Bone marrow (tissue), 2 donors: ENCODE data around the gene C1QC.
"Not testable (repeated sequence)": the region's sequence is repeated elsewhere in the genome, so short reads cannot be mapped to it uniquely, and the experiment has no call there.

Experiments used
- DNase-seq, 2 donors: peaks; one replicate each; lab custom pipeline; 2025; lab: John Stamatoyannopoulos, UW

Gene C1QC

DNA sequence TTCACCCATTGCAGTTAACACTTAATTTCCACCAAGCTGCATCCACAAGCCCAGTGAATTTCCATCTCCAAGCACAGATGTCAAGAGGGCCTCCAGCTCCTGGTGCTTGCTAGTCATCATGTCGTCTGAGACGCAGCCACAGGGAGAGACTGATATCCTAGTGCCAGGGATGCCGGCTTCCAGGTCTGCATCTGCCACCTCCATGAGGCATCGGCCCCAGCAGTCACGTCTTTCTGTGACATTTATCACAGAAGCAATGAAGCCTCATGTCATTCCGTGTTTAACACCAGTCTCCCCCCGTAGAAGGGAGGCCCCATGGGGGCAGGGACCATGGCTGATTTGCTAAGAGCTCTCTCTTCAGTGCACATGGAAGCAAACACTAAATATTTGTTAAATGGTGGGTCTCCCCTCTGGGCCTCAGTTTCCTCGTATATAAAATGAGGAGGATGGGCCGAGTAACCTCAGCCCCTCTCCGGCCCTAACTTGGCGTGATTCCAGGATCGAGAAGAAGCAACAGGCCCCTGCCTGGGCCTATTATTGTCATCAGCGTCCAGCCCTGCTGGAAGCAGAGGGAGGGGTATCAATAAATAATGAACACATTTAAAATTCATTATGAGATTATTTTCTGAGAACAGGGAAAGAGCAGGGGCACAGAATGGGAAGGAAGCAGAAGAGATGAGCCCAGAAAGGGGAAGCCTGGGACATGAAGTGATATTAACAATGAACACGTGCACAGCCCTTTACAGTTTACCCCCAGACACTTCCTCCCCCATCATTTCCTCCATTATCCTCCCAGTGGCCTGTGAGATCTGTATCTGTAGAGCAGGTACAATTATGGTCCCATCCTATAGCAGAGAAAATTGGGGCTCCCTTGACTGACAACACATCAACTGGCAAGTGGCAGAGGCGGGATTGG lies 8.8 kb downstream of the C1QC start:
- no peak for DNase-seq

DNA sequence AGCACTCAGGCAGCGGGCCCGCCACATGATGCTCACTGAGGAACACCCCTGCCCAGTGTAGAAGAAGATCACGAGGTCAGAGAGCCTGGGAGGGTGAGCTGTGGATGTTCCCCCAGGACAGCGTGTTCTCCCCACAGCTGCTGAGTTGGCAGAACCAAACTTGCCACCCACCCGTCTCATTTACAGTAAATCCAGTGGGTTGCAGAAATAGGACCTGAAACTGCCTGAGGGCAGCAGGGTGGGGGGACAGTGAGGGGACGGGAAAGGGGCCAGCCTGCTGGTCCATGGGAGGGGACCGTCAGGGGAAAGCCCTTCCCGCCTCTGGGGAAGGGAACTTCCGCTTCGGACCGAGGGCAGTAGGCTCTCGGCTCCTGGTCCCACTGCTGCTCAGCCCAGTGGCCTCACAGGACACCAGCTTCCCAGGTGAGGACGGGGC lies 9.5 kb downstream of the C1QC start, which contains the start of gene C1QB:
C1QB (plus strand) TSS at position 356 of the 436 bp plus-strand sequence. CDS start 6,227 bp downstream, outside the sequence.
- DNase-seq: no peak

DNA sequence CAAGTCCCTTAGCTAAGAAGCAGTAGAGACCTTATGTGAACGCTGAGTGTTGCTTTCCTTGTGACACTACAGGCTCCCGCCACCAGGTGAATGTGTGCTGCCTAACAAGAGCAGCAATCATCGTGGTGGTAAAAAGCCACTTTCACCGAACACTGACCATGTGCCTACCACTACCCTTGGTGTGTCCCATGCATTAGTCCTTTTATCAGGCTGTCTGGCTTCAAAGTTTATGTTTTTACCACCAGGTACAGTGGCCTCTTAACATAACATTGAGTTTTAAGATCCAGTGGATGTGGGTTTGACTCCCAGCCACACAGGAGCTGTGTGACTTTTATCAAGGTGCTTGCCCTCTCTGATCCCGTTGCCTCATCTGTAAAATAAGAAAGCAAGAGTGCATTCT lies 11.3 kb downstream of the C1QC start:
- DNase-seq: no peak

DNA sequence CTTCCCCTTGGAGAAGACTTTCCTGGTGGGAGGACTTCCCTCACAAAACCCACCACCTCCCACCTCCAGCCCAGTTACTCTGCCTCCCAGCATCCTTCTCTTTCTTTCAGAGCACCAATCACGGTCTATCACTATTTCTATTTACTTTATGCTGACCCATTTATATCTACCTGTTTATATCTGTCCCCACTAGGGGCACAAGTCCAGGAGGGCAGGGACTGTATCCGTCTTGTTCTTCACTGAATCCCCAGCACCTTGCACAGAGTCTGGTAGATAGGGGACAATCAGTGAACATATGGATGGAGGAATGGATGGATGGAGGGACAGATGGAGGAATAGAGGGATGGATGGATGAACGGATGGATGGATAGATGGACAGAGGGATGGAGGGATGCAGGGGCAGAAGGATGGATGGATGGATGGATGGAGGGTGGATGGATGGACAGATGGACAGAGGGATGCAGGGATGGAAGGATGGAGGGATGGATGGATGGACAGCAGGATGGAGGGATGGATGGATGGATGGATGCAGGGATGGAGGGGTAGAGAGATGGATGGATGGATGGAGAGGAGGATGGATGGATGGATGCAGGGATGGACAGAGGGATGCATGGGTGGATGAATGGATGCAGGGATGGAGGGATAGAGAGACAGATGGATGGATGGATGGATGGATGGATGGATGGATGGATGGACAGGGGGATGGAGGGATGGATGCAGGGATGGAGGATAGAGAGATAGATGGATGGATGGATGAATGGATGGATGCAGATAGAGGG lies 15.1 kb downstream of the C1QC start:
- DNase-seq: no peak

DNA sequence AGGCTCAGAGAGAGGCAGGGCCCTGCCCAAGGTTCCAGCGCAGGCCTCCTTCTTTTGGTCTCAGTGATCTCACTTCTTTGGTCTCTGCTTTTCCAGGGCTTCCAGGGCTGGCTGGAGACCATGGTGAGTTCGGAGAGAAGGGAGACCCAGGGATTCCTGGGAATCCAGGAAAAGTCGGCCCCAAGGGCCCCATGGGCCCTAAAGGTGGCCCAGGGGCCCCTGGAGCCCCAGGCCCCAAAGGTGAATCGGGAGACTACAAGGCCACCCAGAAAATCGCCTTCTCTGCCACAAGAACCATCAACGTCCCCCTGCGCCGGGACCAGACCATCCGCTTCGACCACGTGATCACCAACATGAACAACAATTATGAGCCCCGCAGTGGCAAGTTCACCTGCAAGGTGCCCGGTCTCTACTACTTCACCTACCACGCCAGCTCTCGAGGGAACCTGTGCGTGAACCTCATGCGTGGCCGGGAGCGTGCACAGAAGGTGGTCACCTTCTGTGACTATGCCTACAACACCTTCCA lies 17.3 kb downstream of the C1QC start:
- DNase-seq: no peak

DNA sequence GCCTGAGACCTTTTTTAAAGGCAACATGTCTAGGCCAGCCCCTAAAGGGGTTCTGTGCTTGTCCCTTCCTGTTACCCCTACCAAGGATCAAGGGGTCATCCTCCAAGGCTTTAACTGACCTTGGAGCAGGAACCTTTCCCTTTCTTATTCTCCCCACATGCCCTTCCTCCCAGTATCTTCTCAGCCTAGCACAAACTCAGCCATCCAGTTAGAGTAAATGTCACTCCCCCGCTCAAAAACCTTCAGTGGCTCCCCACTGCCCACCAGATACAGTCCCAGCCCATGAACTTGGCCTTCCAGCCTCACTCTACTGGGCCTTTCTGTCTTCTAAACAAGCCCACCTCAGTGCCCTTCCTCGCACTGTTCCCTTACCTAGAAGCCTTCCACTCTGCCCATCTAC lies 18.4 kb downstream of the C1QC start:
- DNase-seq: no peak

DNA sequence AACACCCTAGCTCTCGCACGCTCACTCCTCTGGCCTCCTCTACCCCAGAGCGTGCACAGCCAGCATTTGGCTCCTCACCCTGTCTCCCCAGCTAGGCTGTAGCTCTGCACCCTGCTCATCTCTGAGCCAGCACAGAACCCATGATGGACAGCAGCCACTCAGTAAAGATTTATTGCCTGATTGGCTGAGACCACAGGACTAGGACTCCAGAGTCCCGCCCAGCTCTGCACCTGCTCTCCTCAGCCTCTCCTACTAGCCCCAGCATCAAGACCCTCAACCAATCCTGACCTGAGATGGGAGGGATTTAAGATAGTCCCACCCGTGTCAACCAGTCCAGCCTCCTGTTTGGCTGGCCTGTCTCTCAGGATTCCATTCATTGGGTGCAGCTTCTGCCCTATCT lies 18.9 kb downstream of the C1QC start:
- no peak for DNase-seq

DNA sequence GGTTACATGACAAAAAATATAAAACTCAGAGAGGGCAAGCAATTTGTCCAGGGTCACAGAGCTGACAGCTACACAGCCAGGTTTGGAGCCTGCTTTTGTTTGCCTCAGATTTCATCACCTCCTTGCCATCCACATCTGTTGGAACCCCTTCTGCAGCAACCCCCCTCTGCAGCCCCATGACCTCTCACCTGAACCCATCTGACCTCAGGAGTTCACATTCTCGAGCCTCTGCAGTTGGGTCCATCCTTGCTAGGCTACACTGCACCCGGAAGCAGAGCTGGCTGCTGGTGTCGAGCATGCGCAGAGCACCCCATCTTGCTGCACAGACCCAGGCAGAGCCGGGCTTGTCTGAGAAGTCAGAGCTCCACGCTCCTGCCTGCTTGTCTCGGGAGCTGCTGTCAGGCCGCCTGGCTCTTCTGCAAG lies 19.6 kb downstream of the C1QC start:
- no peak for DNase-seq

DNA sequence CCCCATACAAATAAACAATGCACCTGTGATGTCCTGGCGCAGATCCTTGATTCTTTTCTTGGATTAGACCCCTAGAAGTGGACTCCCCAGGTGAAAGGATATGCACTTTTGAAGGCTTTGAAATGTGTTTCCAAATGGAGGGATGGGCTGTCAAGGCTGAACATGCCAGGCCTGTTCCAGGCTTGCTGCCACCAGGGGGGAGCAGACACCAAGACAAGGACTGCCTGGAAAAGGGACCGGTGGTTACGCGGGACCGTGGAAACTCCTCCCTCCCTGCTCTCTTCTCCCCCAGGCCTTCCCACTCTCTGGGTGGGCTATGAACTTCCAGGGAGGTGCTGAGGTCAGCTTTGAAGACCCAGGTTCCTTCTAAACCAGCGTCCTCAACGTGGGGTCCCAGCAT lies 22.3 kb downstream of the C1QC start:
- DNase-seq: no peak

DNA sequence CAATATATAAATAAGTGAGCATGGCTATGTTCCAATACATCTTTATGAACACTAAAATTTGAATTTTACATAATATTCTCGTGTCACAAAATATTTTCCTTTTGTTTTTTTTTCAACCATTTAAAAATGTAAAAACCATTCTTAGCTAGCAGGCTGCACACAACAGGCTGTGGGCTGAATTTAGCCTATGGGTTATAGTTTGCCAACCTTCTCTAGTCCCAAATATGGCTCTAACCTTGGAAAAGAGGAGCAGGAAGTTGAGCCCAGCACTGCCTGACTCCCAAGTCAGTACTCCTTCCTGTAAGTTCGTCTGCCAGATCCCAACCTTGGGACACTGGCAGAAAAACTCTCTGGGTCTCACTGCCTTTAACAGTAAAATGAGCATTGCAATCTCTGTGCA lies 23.0 kb downstream of the C1QC start:
- no peak for DNase-seq

DNA sequence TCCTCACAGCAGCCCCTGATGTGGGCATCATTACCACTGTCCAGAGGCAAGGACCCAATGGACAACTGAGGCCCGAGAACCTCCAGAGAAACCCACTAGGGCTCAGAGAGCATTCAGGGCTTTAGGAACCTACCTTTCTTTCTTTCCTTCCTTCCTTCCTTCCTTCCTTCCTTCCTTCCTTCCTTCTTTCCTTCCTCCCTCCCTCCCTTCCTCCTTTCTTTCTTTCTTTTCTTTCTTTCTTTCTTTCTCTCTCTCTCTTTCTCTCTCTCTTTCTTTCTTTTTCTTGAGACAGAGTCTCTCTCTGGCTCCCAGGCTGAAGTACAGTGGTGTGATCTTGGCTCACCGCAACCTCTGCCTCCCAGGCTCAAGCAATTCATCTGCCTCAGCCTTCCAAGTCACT lies 25.4 kb downstream of the C1QC start:
- not testable (repeated sequence) for DNase-seq

DNA sequence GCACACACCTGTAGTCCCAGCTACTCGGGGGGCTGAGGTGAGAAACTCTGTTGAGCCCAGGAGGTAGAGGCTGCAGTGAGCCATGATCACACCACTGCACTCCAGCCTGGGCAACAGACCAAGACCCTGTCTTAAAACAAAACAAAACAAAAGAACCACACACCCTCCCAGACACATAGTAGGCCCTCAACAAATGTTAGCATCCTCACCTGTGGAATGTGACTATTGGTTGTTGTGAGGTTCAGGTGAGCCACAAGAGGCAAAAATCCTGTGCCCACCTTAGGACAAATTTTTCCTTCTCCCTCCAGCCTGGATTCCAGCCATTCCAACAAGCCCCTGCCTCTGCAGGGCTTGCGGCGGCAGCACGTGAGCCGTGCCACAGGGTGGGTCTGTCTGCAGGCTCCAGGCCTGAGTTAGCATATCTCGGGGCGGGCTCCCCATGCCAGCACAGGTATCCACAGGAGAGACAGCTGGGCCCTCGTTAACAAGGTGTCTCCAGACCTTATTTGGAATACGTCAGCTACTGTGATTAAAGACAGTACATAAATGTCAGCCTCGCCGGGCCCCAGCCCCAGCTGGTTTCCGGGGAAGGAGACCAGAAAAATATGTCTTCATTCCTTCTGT lies 27.0 kb downstream of the C1QC start:
- DNase-seq: no peak

DNA sequence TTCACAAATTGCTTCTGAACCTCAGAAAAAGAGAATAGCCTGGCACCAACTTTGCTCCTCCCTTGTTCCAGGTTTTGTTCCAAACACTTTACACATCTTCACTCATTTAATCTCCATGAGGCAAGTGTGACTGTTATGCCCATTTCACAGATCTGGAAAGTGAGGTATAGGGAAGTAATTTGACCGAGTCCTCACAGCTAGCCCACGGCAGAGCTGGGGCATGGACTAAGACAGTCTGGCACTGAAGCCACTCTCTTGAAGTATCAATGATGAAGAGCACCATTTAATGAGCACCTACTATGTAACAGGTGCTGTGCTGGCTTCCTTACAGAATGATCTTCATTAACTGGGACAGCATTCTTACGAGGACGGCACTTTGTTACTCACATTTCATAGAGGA lies 28.6 kb downstream of the C1QC start:
- DNase-seq: no peak

DNA sequence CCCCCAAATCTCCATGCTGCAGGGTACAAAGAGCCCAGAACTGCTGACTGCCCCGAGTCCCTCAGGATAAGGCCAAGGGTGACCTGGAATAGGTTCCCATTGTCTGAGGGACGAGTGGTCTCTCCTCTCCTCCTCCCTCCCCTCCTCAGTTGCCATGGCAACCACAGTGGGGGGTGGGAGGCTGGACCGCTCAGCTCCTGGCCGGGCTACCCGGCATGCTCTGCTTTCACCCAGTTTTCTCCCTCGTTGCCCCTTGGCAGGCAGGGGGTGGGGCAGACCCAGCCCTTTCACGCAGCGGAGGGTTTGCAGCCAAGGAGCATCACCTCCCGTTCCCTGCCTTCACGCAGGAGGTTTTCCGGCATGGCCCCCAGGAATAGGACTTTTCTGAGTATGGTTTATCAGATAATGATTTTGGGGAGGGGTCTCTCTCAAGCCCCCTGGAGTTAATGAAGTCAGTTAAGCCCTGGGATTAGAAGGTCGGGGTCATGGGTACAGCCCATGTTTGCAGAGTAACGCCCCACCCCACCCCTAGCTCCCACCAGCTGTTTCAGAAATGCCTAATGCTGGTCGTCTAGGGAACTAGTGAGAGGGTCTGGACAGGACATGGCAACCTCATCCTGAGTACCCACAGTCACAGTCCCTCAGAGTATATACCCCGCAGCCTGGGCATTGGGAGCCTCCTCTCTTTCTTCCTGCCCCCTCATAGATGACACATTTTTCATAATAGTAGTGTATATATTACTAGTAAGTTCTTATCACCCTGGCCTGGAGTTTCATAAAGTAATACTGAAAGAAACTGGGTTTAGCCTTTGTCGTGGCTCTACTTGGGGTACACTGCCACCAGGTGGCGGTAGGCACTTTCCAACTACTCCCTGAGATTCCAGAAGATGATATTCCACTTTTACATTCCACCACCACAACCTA lies 30.3 kb downstream of the C1QC start:
- DNase-seq: no peak

DNA sequence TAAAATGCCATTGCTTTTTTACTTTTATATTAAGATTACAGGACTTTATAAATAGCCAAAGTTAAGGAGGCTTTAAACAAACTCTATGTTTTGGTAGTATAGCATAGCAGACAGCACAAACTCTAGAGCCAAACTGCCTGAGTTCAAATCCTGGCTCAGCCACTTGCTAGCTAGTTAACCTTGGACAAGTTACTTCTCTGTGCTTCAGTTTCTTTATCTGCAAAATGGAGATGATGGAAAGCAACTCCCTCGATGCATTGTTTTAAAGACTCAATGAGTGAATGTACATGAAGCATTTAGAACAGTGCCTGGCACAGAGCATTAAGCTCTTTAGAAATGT lies 30.9 kb downstream of the C1QC start:
- DNase-seq: no peak

DNA sequence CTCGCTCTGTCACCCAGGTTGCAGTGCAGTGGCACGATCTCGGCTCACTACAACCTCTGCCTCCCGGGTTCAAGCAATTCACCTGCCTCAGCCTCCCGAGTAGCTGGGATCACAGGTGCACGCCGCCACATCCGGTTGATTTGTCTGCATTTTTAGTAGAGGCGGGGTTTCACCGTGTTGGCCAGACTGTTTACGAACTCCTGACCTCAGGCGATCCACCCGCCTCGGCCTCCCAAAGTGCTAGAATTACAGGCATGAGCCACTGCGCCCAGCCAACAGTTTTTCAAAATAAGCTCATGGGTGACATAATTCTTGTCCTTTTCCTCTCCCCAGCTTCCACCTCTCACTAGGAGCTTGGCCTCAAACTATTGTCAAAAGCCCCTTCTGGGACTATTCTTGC lies 32.7 kb downstream of the C1QC start:
- DNase-seq: not testable (repeated sequence)

DNA sequence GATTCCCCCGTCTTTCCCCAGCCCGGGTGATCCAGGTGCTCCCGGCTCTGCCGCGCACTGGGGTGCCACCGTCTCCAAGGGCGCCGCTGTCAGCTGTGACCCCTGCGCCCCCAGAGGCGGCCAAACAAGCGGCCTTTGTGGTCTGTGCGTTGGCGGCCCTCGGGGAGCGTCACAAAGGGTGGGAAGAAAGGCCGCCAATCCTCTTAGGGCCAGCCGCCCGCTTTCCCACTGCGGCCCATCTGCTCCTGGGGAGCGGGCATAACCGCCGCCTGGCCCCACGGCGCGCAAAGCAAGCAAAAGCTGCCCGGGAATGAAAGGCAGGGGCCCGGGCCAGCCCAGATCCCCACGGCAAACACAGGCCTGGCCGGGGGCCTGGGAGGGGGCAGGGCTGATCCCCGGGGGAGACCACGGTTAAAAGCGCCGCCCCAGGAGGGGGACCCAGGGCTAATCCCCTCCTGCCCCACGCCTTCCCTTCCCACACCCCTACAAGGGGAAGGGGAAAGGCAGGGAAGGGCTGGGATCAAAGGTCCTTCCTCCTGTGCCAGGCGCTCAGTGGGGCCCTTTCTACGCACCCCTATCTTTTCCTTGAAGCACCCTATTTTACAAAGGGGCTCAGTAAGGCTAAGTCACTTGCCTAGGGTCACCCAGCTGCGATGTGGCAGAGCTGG lies 33.6 kb downstream of the C1QC start:
- no peak for DNase-seq

DNA sequence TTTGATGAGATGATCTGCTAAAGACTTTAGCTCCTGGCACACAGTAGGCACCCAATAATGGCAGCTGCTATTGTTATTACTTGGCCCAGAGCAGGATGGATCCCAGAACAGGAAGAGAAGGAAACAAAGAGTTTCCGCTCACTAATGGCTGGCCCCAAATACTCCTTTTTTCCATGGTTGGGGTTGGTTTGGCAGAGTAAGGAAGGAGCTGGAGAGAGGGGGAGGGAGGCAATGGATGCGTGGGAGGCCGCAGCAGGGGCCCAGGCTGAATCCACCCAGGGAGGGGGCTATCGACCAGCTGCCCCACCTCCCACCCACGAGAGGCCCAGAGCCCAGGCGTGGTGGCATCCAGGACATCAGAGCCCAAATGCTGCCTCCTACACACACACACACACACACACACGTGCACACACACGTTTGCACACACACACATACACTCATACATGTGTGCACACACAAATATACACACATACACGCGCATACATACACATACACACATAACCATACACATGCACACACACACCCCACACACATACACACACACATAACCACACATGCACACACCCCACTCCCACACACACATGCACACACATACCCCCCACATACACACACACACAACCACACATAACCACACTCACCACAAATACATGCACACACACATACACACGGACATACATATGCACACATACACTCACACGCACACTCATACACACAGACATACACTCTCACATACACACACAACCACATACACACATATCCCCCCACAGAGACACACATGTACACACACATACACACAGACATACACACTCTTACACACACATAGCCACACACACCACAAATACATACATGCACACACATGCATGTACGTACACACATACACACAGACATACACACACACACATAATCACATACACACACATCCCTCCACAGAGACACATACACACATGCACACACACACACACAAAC lies 34.8 kb downstream of the C1QC start:
- no peak for DNase-seq

DNA sequence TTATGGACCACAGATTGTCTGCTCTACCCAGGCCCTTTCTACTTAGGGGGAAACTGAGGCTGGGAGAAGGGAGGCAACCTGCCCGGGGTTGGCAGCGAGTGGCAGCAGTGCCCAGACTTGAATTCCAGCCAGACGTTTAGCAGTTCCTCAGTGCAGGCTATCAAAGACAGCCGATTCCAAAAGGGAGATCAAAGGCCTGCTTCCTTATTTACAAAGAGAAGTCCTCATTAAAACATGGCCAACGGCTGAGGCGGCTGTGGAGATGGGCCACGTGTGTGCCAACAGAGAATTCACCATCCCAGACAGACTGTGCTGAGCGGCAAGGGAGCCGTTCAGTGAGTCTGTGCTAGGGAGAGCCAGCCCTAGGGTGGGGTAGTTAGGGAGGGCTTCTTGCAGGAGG lies 37.3 kb downstream of the C1QC start:
- DNase-seq: no peak
